Esophagus muscularis mucosa (tissue), 3 donors: Measurements from ENCODE around the gene NIPAL4.

Experiments
- CTCF ChIP-seq, 3 experiments: fragments of 200-600 bp in 2 of 3; fragments of 450-650 bp in 1 of 3; sonication (generic) in 2 of 3; IDR thresholded peaks; one replicate each; pipeline ENCODE4 v1.5.1; 2017 to 2019; ENCODE audit warnings: antibody characterized with exemption in 3 of 3, mild to moderate bottlenecking in 2 of 3, moderate library complexity in 1 of 3
- EP300 ChIP-seq: sonication (generic); formaldehyde crosslinking; IDR thresholded peaks from one replicate; pipeline ENCODE4 v1.6.1; 2017; ENCODE audit warnings: antibody characterized with exemption

- no peak for TF ChIP-seq CTCF (IDR thresholded peaks at IDR 0.05)
- no peak for TF ChIP-seq EP300
Observed at GRCh38 chr5:157458835-157459234, 1.2 kb upstream of the NIPAL4 start.
